Ascending aorta (tissue), 2 donors: ENCODE results near the gene RIMS1. TPM values are rescaled to one million over a fixed set of nuclear protein-coding genes. Genes with fewer than 3 reads are reported as not detected.

ENCODE experiments used
- DNase-seq, 2 donors: peaks; one replicate each; pipeline ENCODE4 v3.0.0-alpha.2; 2019; ENCODE audit warnings: low spot score in 2 of 2
- H3K27ac ChIP-seq, 2 donors: fragments of 200-600 bp; sonication (generic); one replicate each; pipeline ENCODE4 v1.5.1; 2016 to 2017; ENCODE audit warnings: mild to moderate bottlenecking in 1 of 2
- H3K27me3 ChIP-seq: fragments of 200-600 bp; sonication (generic); one replicate; pipeline ENCODE4 v1.5.1; 2017
- H3K36me3 ChIP-seq, 2 donors: fragments of 200-600 bp; sonication (generic); one replicate each; pipeline ENCODE4 v1.5.1; 2016
- H3K4me1 ChIP-seq, 2 donors: fragments of 200-600 bp; sonication (generic); one replicate each; pipeline ENCODE4 v1.5.1; 2016 to 2017; ENCODE audit warnings: mild to moderate bottlenecking in 1 of 2
- H3K4me3 ChIP-seq, 2 donors: fragments of 200-600 bp; sonication (generic); one replicate each; pipeline ENCODE4 v1.5.1; 2016 to 2017; ENCODE audit warnings: mild to moderate bottlenecking in 1 of 2
- H3K9me3 ChIP-seq, 2 donors: fragments of 200-600 bp; sonication (generic); one replicate each; pipeline ENCODE4 v1.5.1; 2016
- intact Hi-C: fragments of 100-400 bp; cut with DNase I; formaldehyde crosslinking; loops from one replicate; pipeline ENCODE4 v1.15.1; 2023
- total RNA-seq: library from RNA; depleted of rRNA; stranded (reverse); fragments of >200 nt; gene quantifications from one replicate; pipeline ENCODE4 v1.1.0, GENCODE V29; 2016
- TF ChIP-seq, protein P1 (sequence below), 3 experiments: fragments of 200-600 bp in 2 of 3; fragments of 450-650 bp in 1 of 3; sonication (generic) in 2 of 3; IDR thresholded peaks; one replicate each; pipeline ENCODE4 v1.5.1; 2016 to 2019; ENCODE audit warnings: antibody characterized with exemption in 3 of 3, mild to moderate bottlenecking in 1 of 3, moderate library complexity in 1 of 3

Gene RIMS1
- total RNA-seq, 1 donor from 2014 or later: not detected

DNA sequence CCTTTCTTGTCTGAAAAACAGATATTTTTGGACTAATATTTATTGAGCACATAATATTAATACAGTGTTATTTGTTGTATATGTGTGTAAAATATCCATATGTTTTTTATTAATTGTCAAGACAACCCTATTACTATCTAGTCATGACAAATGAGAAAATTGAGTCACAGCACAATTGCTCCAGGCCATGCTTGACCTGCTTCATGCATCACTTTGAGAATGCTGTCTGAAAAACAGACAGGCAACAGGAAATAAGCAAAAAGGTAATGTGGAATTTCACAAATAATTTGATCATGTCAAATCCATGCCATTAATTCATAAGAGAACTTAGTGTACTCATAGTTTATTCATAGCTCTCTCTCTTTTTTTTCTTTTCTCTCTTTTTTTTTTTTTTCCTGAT lies 246.5 kb downstream of the RIMS1 start:
- DNase-seq: no peak
- H3K27me3 ChIP-seq: no peaks in the 10 kb centered on the region
- H3K4me3 ChIP-seq: no peak overlapping the region
- intact Hi-C loops: no loop called here
- H3K9me3 ChIP-seq: no peaks in the 10 kb centered on the region
- no peaks in the 10 kb centered on the region for H3K36me3 ChIP-seq
- TF ChIP-seq, protein P1, sequence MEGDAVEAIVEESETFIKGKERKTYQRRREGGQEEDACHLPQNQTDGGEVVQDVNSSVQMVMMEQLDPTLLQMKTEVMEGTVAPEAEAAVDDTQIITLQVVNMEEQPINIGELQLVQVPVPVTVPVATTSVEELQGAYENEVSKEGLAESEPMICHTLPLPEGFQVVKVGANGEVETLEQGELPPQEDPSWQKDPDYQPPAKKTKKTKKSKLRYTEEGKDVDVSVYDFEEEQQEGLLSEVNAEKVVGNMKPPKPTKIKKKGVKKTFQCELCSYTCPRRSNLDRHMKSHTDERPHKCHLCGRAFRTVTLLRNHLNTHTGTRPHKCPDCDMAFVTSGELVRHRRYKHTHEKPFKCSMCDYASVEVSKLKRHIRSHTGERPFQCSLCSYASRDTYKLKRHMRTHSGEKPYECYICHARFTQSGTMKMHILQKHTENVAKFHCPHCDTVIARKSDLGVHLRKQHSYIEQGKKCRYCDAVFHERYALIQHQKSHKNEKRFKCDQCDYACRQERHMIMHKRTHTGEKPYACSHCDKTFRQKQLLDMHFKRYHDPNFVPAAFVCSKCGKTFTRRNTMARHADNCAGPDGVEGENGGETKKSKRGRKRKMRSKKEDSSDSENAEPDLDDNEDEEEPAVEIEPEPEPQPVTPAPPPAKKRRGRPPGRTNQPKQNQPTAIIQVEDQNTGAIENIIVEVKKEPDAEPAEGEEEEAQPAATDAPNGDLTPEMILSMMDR (IDR thresholded peaks at IDR 0.05): no peak
- no peak overlapping the region for H3K27ac ChIP-seq
- H3K4me1 ChIP-seq: no peaks in the 10 kb centered on the region

DNA sequence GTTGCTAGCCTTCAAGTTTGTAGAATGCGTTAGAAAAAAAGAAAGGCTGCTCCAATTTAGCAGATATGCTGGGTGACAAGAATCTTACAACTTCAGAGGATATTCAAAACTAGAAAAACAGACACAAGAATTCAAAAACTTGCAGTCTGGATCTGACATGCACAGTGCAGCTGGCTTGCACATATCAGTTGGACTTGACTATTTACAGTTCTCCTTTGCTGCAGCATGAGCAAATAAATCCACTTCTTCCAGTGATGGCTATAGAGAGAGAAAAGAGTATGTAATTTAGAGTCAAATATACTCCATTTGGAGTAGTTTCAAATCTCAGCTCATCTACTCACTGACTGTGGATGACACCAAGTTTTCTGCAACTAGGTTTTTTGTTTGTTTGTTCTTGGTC lies 247.0 kb downstream of the RIMS1 start:
- H3K27ac ChIP-seq: no peak overlapping the region
- H3K4me1 ChIP-seq: no peaks in the 10 kb centered on the region
- H3K27me3 ChIP-seq: no peaks in the 10 kb centered on the region
- no peaks in the 10 kb centered on the region for H3K9me3 ChIP-seq
- no peak for DNase-seq
- TF ChIP-seq, protein P1 (IDR thresholded peaks at IDR 0.05): no peak
- no peaks in the 10 kb centered on the region for H3K36me3 ChIP-seq
- H3K4me3 ChIP-seq: no peak overlapping the region
- intact Hi-C loops: no loop called here

DNA sequence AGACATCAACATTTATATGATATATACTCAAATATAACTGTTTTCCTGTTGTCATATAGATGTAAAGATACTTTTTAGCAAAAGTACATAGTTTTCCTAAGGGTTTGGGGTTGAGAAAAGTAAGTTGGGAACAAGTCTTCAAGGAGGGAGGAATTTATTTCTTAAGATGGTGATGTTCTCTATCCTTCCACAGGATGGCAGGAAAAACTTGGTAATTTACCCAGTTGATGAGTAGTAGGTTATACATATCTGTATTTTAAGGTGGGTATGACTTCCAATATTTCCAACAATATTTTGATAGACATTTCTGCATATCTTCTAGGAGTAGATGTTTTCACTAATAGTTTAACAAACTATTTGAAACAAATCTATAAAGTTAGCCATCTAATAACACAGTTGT lies 254.4 kb downstream of the RIMS1 start:
- H3K27me3 ChIP-seq: no peaks in the 10 kb centered on the region
- H3K9me3 ChIP-seq: no peaks in the 10 kb centered on the region
- no peaks in the 10 kb centered on the region for H3K36me3 ChIP-seq
- no peaks in the 10 kb centered on the region for H3K4me1 ChIP-seq
- TF ChIP-seq, protein P1 (IDR thresholded peaks at IDR 0.05): no peak
- no peak overlapping the region for H3K4me3 ChIP-seq
- no peak for DNase-seq
- H3K27ac ChIP-seq: no peak overlapping the region
- intact Hi-C loops: no loop called here

DNA sequence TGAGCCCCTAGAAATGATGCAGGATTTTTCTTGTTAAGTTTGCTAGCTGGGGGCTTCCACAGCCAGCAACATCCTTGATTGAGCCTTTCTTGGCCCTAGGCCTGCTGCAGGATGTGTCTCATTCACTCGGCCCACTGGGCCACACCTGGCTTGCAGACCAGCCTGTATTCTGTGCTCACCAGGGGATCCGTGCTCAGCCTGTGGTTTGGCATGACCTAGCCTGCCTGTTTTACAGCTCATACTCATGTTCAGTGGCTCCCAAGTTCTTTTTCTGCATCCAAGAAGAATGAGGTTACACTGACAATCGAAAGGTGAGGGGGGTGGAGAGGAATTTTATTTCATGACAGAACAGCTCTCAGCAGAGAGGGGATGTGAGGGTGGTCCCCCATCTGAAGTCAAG lies 263.4 kb downstream of the RIMS1 start:
- H3K4me3 ChIP-seq: no peak overlapping the region
- no peaks in the 10 kb centered on the region for H3K4me1 ChIP-seq
- H3K27ac ChIP-seq: no peak overlapping the region
- TF ChIP-seq, protein P1 (IDR thresholded peaks at IDR 0.05): no peak
- H3K9me3 ChIP-seq: no peaks in the 10 kb centered on the region
- H3K27me3 ChIP-seq: no peaks in the 10 kb centered on the region
- intact Hi-C loops: no loop called here
- no peak for DNase-seq
- H3K36me3 ChIP-seq: no peaks in the 10 kb centered on the region

DNA sequence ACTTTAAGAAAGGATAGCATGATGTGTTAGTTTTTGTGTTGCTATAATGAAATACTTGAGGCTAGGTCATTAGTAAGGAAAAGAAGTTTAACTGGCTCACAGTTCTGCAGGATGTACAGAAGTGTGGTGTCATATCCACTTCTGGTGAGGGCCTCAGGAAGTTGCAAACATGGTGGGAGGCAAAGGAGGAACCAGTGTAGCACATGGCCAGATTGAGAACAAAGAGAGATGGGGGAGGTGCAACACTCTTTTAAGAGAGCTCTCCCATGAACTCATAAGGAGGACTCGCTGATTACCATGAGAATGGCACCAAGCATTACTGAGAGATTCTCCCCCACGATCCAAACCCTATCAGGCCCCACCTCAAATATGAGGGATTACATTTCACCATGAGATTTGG lies 265.4 kb downstream of the RIMS1 start:
- Histone ChIP-seq H3K9me3 (no peaks in the 10 kb centered on the region), H3K27me3 (no peaks in the 10 kb centered on the region), H3K27ac (no peak overlapping the region), H3K4me3 (no peak overlapping the region), H3K36me3 (no peaks in the 10 kb centered on the region), H3K4me1 (no peaks in the 10 kb centered on the region)
- intact Hi-C loops: no loop called here
- no peak for DNase-seq
- TF ChIP-seq, protein P1 (IDR thresholded peaks at IDR 0.05): no peak

DNA sequence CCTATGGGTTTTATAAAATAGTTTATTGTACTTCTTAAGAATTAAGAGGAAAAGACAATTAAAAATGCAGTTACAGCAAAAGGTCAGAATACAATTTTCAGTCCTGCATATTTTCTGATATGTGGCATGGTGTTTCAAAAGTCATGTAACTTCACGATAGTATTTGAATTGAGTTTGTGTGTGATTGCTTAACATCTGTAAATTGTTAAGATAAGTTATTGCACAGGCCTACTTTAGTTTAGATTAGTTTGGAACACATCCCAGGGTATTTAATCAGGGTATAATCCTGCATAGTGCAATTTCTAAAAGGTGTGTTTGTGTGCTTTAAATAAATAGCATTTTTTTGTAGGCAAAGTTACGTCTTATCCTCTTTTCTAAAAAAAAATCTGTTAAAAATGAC lies 289.6 kb downstream of the RIMS1 start:
- H3K36me3 ChIP-seq: no peaks in the 10 kb centered on the region
- H3K27ac ChIP-seq: no peak overlapping the region
- TF ChIP-seq, protein P1 (IDR thresholded peaks at IDR 0.05): no peak
- no peaks in the 10 kb centered on the region for H3K27me3 ChIP-seq
- no peaks in the 10 kb centered on the region for H3K4me1 ChIP-seq
- DNase-seq: no peak
- H3K9me3 ChIP-seq: no peaks in the 10 kb centered on the region
- intact Hi-C loops: no loop called here
- no peak overlapping the region for H3K4me3 ChIP-seq
